GM10266 (cell line): ENCODE results near the gene PAF1.
A peak's percentile ranks its signal among the peaks of the same experiment; 100 is the strongest.

ENCODE experiments used
- DNase-seq: peaks from one replicate; pipeline ENCODE4 v3.0.0; 2012; ENCODE audit errors: extremely low spot score
- TF ChIP-seq, protein P1 (sequence below): IDR thresholded peaks from 2 replicates; pipeline ENCODE4 v1.5.1; 2012; ENCODE audit warnings: mild to moderate bottlenecking, low read depth; ENCODE audit not compliant: control insufficient read depth, insufficient read depth; ENCODE audit errors: missing control alignments

Gene PAF1

GRCh38 chr19:39415111-39416046 lies 24.5 kb upstream of the PAF1 start:
- TF ChIP-seq, protein P1, sequence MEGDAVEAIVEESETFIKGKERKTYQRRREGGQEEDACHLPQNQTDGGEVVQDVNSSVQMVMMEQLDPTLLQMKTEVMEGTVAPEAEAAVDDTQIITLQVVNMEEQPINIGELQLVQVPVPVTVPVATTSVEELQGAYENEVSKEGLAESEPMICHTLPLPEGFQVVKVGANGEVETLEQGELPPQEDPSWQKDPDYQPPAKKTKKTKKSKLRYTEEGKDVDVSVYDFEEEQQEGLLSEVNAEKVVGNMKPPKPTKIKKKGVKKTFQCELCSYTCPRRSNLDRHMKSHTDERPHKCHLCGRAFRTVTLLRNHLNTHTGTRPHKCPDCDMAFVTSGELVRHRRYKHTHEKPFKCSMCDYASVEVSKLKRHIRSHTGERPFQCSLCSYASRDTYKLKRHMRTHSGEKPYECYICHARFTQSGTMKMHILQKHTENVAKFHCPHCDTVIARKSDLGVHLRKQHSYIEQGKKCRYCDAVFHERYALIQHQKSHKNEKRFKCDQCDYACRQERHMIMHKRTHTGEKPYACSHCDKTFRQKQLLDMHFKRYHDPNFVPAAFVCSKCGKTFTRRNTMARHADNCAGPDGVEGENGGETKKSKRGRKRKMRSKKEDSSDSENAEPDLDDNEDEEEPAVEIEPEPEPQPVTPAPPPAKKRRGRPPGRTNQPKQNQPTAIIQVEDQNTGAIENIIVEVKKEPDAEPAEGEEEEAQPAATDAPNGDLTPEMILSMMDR, result peak; percentile 8

DNA sequence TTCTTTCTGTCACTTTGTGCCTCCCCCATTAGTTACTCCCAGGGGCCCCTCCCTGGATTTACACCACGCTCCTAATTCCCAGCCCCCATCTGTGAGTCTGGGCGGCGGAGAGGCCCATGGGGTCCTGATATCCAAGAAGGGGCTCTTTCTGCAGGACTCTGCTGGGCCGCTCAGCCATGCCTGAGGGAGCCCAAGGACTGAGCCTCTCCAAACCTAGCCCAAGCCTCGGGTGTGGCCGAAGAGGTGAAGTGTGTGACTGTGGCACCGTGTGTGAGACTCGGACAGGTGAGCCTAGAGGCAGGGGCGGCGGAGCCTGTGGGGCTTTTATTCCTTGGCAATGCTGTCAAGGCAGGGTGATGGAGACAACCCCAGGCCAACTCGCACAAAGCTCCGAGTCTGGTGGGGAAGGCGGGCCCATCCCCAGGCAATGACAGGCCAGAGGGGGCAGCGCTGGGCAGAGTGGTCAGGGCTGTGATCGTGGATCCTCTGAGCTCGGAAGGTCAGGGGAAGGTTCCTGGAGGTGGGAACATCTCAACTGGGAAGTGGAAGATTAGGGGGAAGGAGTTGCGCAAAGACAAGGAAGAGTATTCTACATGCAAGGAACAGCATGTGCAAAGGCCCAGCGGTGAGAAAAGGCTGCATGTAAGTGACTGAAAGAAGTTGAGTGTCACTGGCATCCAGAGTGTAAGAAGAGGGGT lies 23.2 kb upstream of the PAF1 start:
- DNase-seq, result no peak
- TF ChIP-seq, protein P1, result peak; percentile 32

More at GRCh38 chr19:39415111-39416046, 24.5 kb upstream of the PAF1 start:
- peak; percentile 19 for DNase-seq

GRCh38 chr19:39413272-39413910 lies 22.5 kb upstream of the PAF1 start:
- TF ChIP-seq, protein P1, result no peak
- no peak for DNase-seq

- DNase-seq, result no peak
- TF ChIP-seq, protein P1, result no peak
Measured at GRCh38 chr19:39412867-39413271, 22.0 kb upstream of the PAF1 start.

GRCh38 chr19:39412100-39412866 lies 21.4 kb upstream of the PAF1 start, which contains the start of gene PLEKHG2:
PLEKHG2 (plus strand) TSS chr19:39412669; CDS start chr19:39414087, 1,418 bp downstream.
- peak; percentile 99 for DNase-seq
- TF ChIP-seq, protein P1, result peak; percentile 85

GRCh38 chr19:39411832-39412099 lies 20.9 kb upstream of the PAF1 start:
- peak; percentile 81 for DNase-seq
- TF ChIP-seq, protein P1, result peak; percentile 89
